Tibial artery (tissue), 4 donors: ENCODE measurements around the gene LPP.

Source experiments
- DNase-seq, 2 donors: peaks; one replicate each; pipeline ENCODE4 v3.0.0-alpha.2; 2019
- H3K27ac ChIP-seq, 2 donors: fragments of 200-600 bp; sonication (generic) in 1 of 2; 1 replicate in 1 of 2; 2 replicates in 1 of 2; pipeline ENCODE4 v1.5.1; 2018 to 2019; ENCODE audit warnings: mild to moderate bottlenecking in 1 of 2
- H3K27me3 ChIP-seq, 2 donors: fragments of 200-600 bp; sonication (generic) in 1 of 2; one replicate each; pipeline versions ENCODE4 v1.5.1 to v1.6.0; 2016 to 2019
- H3K36me3 ChIP-seq, 3 donors: fragments of 200-600 bp; sonication (generic) in 2 of 3; one replicate each; pipeline ENCODE4 v1.5.1; 2016 to 2019; ENCODE audit warnings: mild to moderate bottlenecking in 2 of 3
- H3K4me1 ChIP-seq, 4 donors: fragments of 200-600 bp; sonication (generic) in 2 of 4; 1 replicate in 3 of 4; 2 replicates in 1 of 4; pipeline ENCODE4 v1.5.1; 2016 to 2019
- H3K4me3 ChIP-seq, 2 donors: fragments of 200-600 bp; sonication (generic) in 1 of 2; 1 replicate in 1 of 2; 2 replicates in 1 of 2; pipeline ENCODE4 v1.5.1; 2018 to 2019; ENCODE audit warnings: mild to moderate bottlenecking in 2 of 2
- H3K9me3 ChIP-seq, 3 donors: fragments of 200-600 bp; sonication (generic) in 1 of 3; one replicate each; pipeline ENCODE4 v1.5.1; 2016 to 2019
- intact Hi-C: fragments of 100-400 bp; cut with DNase I; formaldehyde crosslinking; loops from one replicate; pipeline ENCODE4 v1.15.0; 2023; ENCODE audit warnings: low total_unique reads
- TF ChIP-seq, protein P1 (sequence below), 2 experiments: fragments of 200-600 bp in 1 of 2; fragments of 450-650 bp in 1 of 2; IDR thresholded peaks; one replicate each; pipeline ENCODE4 v1.5.1; 2017 to 2019; ENCODE audit warnings: antibody characterized with exemption in 2 of 2, mild to moderate bottlenecking in 1 of 2, moderate library complexity in 1 of 2

Gene LPP

DNA sequence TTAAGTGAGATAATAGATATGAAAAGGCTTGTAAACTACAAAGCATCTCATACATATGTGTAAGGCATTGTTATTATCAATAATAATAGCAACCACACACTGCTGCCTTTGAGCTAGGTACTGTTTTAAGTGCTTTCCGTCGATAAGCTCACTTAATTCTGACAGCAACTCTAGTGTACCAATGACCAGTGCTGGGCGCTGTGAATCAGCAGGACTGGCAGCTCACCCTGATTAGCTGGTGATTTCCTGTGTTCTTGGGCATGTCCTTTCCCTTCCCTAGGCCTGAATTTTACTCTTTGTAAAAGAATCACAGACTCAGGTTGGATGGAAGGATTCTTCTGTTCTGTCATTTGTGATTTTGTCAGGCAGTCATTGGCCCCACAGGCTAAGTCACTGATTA, 215.6 kb downstream of the LPP start:
- peak overlapping the region in 1 of 2 donors; percentile 46 for H3K27ac ChIP-seq

DNA sequence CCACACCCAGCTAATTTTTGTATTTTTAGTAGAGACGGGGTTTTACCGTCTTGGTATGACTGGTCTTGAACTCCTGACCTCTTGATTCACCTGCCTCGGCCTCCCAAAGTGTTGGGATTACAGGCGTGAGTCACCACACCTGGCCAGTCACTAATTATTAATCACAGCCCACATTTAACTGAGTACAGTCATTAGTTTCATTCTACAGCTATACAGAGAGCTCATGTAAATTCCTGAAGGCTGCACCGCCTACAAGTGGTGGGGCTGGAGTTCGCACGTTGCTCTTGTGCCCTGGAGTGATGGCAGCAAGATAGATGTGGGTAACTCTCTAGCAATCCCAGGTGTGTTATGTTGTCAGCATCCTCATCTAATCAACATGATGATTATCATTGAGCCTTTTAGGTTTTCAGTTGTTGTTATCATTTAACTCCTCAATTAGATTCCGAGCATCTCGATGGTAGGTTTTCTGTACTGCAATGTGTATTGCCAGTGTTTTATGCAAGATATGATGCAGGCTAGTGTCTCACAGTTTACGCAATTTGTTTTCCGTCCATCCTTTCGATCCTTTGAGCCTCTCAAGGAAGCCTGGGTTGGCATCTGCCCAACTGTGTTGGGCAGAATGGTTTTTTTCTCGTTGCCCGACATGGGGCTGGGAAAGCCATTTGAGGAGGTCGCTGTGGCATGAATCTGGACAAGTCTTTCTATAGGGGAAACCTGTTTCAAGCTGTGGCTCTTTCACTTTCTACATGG, 216.3 kb downstream of the LPP start:
- H3K36me3 ChIP-seq, result no peaks in the 10 kb centered on the region
- TF ChIP-seq, protein P1, sequence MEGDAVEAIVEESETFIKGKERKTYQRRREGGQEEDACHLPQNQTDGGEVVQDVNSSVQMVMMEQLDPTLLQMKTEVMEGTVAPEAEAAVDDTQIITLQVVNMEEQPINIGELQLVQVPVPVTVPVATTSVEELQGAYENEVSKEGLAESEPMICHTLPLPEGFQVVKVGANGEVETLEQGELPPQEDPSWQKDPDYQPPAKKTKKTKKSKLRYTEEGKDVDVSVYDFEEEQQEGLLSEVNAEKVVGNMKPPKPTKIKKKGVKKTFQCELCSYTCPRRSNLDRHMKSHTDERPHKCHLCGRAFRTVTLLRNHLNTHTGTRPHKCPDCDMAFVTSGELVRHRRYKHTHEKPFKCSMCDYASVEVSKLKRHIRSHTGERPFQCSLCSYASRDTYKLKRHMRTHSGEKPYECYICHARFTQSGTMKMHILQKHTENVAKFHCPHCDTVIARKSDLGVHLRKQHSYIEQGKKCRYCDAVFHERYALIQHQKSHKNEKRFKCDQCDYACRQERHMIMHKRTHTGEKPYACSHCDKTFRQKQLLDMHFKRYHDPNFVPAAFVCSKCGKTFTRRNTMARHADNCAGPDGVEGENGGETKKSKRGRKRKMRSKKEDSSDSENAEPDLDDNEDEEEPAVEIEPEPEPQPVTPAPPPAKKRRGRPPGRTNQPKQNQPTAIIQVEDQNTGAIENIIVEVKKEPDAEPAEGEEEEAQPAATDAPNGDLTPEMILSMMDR (IDR thresholded peaks at IDR 0.05), result no peak
- peak overlapping the region in 1 of 2 donors; percentile 39 for H3K27ac ChIP-seq
- intact Hi-C loops, result no loop called here
- no peaks in the 10 kb centered on the region for H3K9me3 ChIP-seq
- no peaks in the 10 kb centered on the region for H3K27me3 ChIP-seq
- H3K4me1 ChIP-seq, result peaks cover 0 to 60% (median 27%) of the 10 kb centered on the region in 4 donors
- no peak overlapping the region for H3K4me3 ChIP-seq
- no peak for DNase-seq

More for the DNA sequence above, 215.6 kb downstream of the LPP start:
- TF ChIP-seq, protein P1 (IDR thresholded peaks at IDR 0.05), result no peak
- intact Hi-C loops, result no loop called here
- DNase-seq, result no peak
- Histone ChIP-seq H3K9me3 (no peaks in the 10 kb centered on the region), H3K4me3 (no peak overlapping the region), H3K4me1 (peaks cover 0 to 67% (median 34%) of the 10 kb centered on the region in 4 donors), H3K36me3 (no peaks in the 10 kb centered on the region), H3K27me3 (no peaks in the 10 kb centered on the region)

- DNase-seq, result no peak
- Histone ChIP-seq H3K36me3 (no peaks in the 10 kb centered on the region), H3K27ac (no peak overlapping the region), H3K4me1 (peaks cover 0 to 50% (median 4%) of the 10 kb centered on the region in 4 donors), H3K27me3 (no peaks in the 10 kb centered on the region), H3K4me3 (no peak overlapping the region), H3K9me3 (no peaks in the 10 kb centered on the region)
- intact Hi-C loops, result no loop called here
- TF ChIP-seq, protein P1 (IDR thresholded peaks at IDR 0.05), result no peak
These were observed 224.8 kb downstream of the LPP start for GRCh38 chr3:188378786-188379185.

DNA sequence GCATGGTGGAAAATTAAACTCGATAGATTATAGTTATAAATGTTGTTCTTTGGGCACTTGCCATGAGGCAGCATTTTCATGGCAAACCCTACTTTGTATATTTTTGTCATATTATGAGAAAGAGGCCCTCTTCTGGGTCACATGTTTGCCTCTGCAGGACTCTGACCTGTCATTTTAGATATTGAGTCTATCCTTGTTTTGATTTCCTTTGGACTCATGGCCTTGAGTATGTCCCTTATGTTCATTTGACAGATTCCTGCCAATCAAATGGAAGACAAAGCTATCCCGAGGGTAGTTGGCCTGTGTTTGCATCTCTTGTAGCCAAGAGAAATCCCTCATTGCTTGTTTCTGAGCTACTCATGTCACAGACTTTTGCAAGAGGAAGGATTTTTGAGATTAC, 226.3 kb downstream of the LPP start:
- DNase-seq, result no peak
- Histone ChIP-seq H3K4me3 (no peak overlapping the region), H3K27ac (peak overlapping the region in 1 of 2 donors; percentile 23), H3K36me3 (no peaks in the 10 kb centered on the region), H3K9me3 (no peaks in the 10 kb centered on the region), H3K4me1 (peaks cover 0 to 64% (median 7%) of the 10 kb centered on the region in 4 donors), H3K27me3 (no peaks in the 10 kb centered on the region)
- intact Hi-C loops, result no loop called here
- TF ChIP-seq, protein P1 (IDR thresholded peaks at IDR 0.05), result no peak

GRCh38 chr3:188380722-188381121, 226.8 kb downstream of the LPP start:
- intact Hi-C loops, result no loop called here
- no peak overlapping the region for H3K4me3 ChIP-seq
- H3K9me3 ChIP-seq, result no peaks in the 10 kb centered on the region
- H3K27me3 ChIP-seq, result no peaks in the 10 kb centered on the region
- no peaks in the 10 kb centered on the region for H3K36me3 ChIP-seq
- TF ChIP-seq, protein P1 (IDR thresholded peaks at IDR 0.05), result no peak
- H3K4me1 ChIP-seq, result peaks cover 0 to 69% (median 9%) of the 10 kb centered on the region in 4 donors
- no peak for DNase-seq
- peak overlapping the region in 1 of 2 donors; percentile 23 for H3K27ac ChIP-seq
